Heart right ventricle (tissue), 16 donors: ENCODE results near the gene STAG2. TPM values are rescaled to one million over a fixed set of nuclear protein-coding genes. Genes with fewer than 3 reads are reported as not detected.

Experiments
- ATAC-seq, 8 donors: fragments of 200-7000 bp; cut with Tn5 transposase; one replicate each; pipeline ENCODE4 v1.9.1; 2020; ENCODE audit warnings: mild to moderate bottlenecking in 8 of 8, moderate library complexity in 8 of 8, moderate number of reproducible peaks in 1 of 8
- DNase-seq, 2 donors: peaks; one replicate each; pipeline ENCODE4 v3.0.0-alpha.2; 2020
- H3K27ac ChIP-seq, 10 donors: fragments of 200-600 bp; sonication (generic) in 2 of 10; one replicate each; pipeline versions ENCODE4 v1.5.0 to v1.8.0; 2020 to 2022; ENCODE audit warnings: mild to moderate bottlenecking in 3 of 10
- H3K27me3 ChIP-seq, 7 donors: fragments of 200-600 bp; one replicate each; pipeline ENCODE4 v1.8.0; 2021 to 2022; ENCODE audit warnings: mild to moderate bottlenecking in 2 of 7
- H3K36me3 ChIP-seq, 9 donors: fragments of 200-600 bp; sonication (generic) in 1 of 9; one replicate each; pipeline versions ENCODE4 v1.5.0 to v1.8.0; 2020 to 2022; ENCODE audit warnings: mild to moderate bottlenecking in 2 of 9
- H3K4me1 ChIP-seq, 9 donors: fragments of 200-600 bp; sonication (generic) in 1 of 9; one replicate each; pipeline versions ENCODE4 v1.5.0 to v1.8.0; 2020 to 2022; ENCODE audit warnings: mild to moderate bottlenecking in 4 of 9
- H3K4me3 ChIP-seq, 10 donors: fragments of 200-600 bp; sonication (generic) in 2 of 10; one replicate each; pipeline versions ENCODE4 v1.5.0 to v1.8.0; 2020 to 2022; ENCODE audit warnings: mild to moderate bottlenecking in 7 of 10, moderate library complexity in 2 of 10
- H3K9me3 ChIP-seq, 11 donors: fragments of 200-600 bp in 10 of 11; sonication (generic) in 2 of 11; one replicate each; pipeline versions ENCODE4 v1.5.0 to v1.8.0; 2013 to 2022; ENCODE audit warnings: mild to moderate bottlenecking in 2 of 11, control low read depth in 1 of 11, moderate library complexity in 1 of 11
- WGBS, 2 donors: extraction: QIAGEN DNeasy Blood & Tissue Kit; methylation state at CpG; one replicate each; pipeline ENCODE4 v1.1.7; 2013; ENCODE audit warnings: inconsistent platforms in 1 of 2; 5-methylcytosine and 5-hydroxymethylcytosine counted together
- intact Hi-C, 10 donors: fragments of 100-400 bp; cut with DNase I; formaldehyde crosslinking; loops; one replicate each; pipeline versions ENCODE4 v1.11.1 to v1.14.2; 2022
- polyA plus RNA-seq, 2 donors: library from polyadenylated mRNA; stranded (reverse); fragments of 200-250 nt; gene quantifications; one replicate each; pipeline ENCODE4 v1.2.3, GENCODE V29; 2013
- total RNA-seq, 10 donors: library from RNA; stranded (reverse); fragmentation: NEBNext Ultra II Directional in 3 of 10; extraction: Animal tissue kit (Norgen Biotek cat#: 25700) in 3 of 10; gene quantifications; one replicate each; pipeline versions ENCODE4 v1.2.1 to v1.2.4, GENCODE V29; 2021 to 2023
- TF ChIP-seq, protein P1 (sequence below), 9 donors: fragments of 200-600 bp; sonication (generic) in 2 of 9; IDR thresholded peaks; one replicate each; pipeline versions ENCODE4 v1.5.0 to v1.8.0; 2021 to 2022; ENCODE audit warnings: antibody characterized with exemption in 9 of 9, mild to moderate bottlenecking in 5 of 9, moderate library complexity in 1 of 9
- donor health status: Arrhythmogenic right ventricular cardiomyopathy.
- donor health status: ischemic (EF 13 %, LVEDD 7.1; RV severe dilation, severe dysfunction).
- donor health status: healthy with polysubstance abuse.
- donor health status: DM: no; HTN: yes; CAD: no.
- donor health status: DM: no; HTN: no; CAD: no.
- donor health status: ischemic (EF 25% LVEDD 6.9; RV normal size, moderate dysfunction).
- donor health status: ischemic (EF 25% LVEDD 5.7; RV mildly dilated, moderate dysfunction).
- donor health status: healthy.
- donor health status: DM: yes; HTN: yes; CAD: no.
- donor health status: Ischemic cardiomyopathy.
- donor health status: ischemic (EF 35%, LVEDD 5.7; RV mildly dilated, moderate dysfunction).
- donor health status: nonischemic (EF 11% LVEDD 7.7; RV severe dilation, severe dysfunction).
- donor health status: DM: yes; HTN: yes; CAD: no.
- donor health status: PGD.
- donor health status: ischemic (EF 29% LVEDD 5.4; RV normal size, mild dysfunction).
- donor health status: nonischemic (EF 23%, LVEDD 6.1; RV moderate dilation, normal function).

Gene STAG2
- total and polyA plus RNA-seq, 12 donors = 10.1 to 36.5 (median 28.3) TPM

- DNase-seq (no peak), ATAC-seq (no peak)
- H3K27me3 ChIP-seq = no peaks in the 10 kb centered on the region
- H3K4me1 ChIP-seq = no peaks in the 10 kb centered on the region
- no peak overlapping the region for H3K27ac ChIP-seq
- H3K36me3 ChIP-seq = peaks cover 0 to 96% (median 12%) of the 10 kb centered on the region in 9 donors
- no peak overlapping the region for H3K4me3 ChIP-seq
- TF ChIP-seq, protein P1, sequence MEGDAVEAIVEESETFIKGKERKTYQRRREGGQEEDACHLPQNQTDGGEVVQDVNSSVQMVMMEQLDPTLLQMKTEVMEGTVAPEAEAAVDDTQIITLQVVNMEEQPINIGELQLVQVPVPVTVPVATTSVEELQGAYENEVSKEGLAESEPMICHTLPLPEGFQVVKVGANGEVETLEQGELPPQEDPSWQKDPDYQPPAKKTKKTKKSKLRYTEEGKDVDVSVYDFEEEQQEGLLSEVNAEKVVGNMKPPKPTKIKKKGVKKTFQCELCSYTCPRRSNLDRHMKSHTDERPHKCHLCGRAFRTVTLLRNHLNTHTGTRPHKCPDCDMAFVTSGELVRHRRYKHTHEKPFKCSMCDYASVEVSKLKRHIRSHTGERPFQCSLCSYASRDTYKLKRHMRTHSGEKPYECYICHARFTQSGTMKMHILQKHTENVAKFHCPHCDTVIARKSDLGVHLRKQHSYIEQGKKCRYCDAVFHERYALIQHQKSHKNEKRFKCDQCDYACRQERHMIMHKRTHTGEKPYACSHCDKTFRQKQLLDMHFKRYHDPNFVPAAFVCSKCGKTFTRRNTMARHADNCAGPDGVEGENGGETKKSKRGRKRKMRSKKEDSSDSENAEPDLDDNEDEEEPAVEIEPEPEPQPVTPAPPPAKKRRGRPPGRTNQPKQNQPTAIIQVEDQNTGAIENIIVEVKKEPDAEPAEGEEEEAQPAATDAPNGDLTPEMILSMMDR (IDR thresholded peaks at IDR 0.05) = no peak
- 72 to 76% methylated on average over 6 of the region's 6 CpGs for WGBS, 2 donors
- intact Hi-C loops = no loop called here
- H3K9me3 ChIP-seq = no peaks in the 10 kb centered on the region
These were observed 125.7 kb downstream of the STAG2 start for GRCh38 chrX:124087000-124087746.

- H3K9me3 ChIP-seq = no peaks in the 10 kb centered on the region
- ATAC-seq (no peak), DNase-seq (no peak)
- intact Hi-C loops = no loop called here
- H3K27ac ChIP-seq = no peak overlapping the region
- H3K4me1 ChIP-seq = no peaks in the 10 kb centered on the region
- peaks cover 0 to 85% (median 10%) of the 10 kb centered on the region in 9 donors for H3K36me3 ChIP-seq
- H3K27me3 ChIP-seq = no peaks in the 10 kb centered on the region
- no peak overlapping the region for H3K4me3 ChIP-seq
- WGBS, 2 donors = 96 to 99% methylated on average over 4 of the region's 4 CpGs
- TF ChIP-seq, protein P1 (IDR thresholded peaks at IDR 0.05) = no peak
These were observed 131.7 kb downstream of the STAG2 start for GRCh38 chrX:124093222-124093621.

- Histone ChIP-seq H3K4me1 (no peaks in the 10 kb centered on the region), H3K27ac (no peak overlapping the region), H3K9me3 (no peaks in the 10 kb centered on the region), H3K36me3 (peaks cover 0 to 86% (median 4%) of the 10 kb centered on the region in 9 donors), H3K27me3 (no peaks in the 10 kb centered on the region), H3K4me3 (no peak overlapping the region)
- WGBS, 2 donors = 86% methylated on average over 2 of the region's 2 CpGs
- ATAC-seq (no peak), DNase-seq (no peak)
- TF ChIP-seq, protein P1 (IDR thresholded peaks at IDR 0.05) = no peak
- intact Hi-C loops = no loop called here
These were observed 135.6 kb downstream of the STAG2 start for GRCh38 chrX:124097116-124097515.

DNA sequence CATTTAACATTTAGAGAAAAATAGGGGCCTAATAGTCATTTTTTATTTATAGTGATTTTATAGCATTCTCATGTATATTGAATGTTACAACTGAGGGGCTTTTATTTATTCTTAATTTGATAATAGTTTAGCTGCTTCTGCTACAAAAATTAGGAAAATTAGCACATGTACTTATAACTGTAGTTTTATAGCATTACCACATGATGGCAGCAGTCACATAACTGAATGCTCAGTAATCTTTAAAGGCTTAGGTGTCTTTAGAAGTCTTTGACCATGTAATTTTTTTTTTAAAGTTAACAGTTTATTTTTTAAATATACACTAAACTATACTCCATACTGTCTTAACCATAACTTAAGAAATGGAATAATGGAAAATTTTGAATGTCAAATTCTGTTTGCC, 136.6 kb downstream of the STAG2 start:
- no peaks in the 10 kb centered on the region for H3K27me3 ChIP-seq
- H3K4me3 ChIP-seq = no peak overlapping the region
- H3K9me3 ChIP-seq = no peaks in the 10 kb centered on the region
- intact Hi-C loops = no loop called here
- H3K36me3 ChIP-seq = peaks cover 0 to 85% (median 4%) of the 10 kb centered on the region in 9 donors
- ATAC-seq = no peak
- H3K4me1 ChIP-seq = no peaks in the 10 kb centered on the region
- DNase-seq = no peak
- TF ChIP-seq, protein P1 (IDR thresholded peaks at IDR 0.05) = peak; percentile 26 to 69 (median 57)
- no peak overlapping the region for H3K27ac ChIP-seq
